ENCODE results near the gene ARPP21.

The ARPP21 gene

DNA sequence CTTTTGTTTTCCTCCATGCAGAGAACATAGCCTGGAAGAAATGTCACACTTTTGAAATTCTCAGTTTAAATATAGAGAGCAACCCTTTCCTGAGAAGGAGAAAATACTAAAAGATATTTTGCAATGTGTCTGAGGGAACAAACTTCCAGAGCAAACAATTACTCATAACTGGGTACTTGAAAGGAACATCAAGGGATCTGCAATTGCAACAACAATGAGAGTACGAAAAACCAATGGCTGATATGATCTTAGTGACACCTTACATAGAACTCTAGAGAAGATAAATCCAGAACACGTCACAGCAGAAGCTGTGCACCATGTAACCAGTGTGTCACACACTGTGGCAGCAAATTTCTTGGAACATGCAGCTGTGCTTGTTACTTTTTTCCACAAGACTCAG lies 14.6 kb upstream of the ARPP21 start:
- no peak overlapping the region for H3K27ac Mint-ChIP-seq
- no peaks in the 10 kb centered on the region for H3K4me1 Mint-ChIP-seq
- no peaks in the 10 kb centered on the region for H3K36me3 Mint-ChIP-seq (ENCODE audit: low read depth)
- TF ChIP-seq, protein P1, sequence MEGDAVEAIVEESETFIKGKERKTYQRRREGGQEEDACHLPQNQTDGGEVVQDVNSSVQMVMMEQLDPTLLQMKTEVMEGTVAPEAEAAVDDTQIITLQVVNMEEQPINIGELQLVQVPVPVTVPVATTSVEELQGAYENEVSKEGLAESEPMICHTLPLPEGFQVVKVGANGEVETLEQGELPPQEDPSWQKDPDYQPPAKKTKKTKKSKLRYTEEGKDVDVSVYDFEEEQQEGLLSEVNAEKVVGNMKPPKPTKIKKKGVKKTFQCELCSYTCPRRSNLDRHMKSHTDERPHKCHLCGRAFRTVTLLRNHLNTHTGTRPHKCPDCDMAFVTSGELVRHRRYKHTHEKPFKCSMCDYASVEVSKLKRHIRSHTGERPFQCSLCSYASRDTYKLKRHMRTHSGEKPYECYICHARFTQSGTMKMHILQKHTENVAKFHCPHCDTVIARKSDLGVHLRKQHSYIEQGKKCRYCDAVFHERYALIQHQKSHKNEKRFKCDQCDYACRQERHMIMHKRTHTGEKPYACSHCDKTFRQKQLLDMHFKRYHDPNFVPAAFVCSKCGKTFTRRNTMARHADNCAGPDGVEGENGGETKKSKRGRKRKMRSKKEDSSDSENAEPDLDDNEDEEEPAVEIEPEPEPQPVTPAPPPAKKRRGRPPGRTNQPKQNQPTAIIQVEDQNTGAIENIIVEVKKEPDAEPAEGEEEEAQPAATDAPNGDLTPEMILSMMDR (IDR thresholded peaks at IDR 0.05; ENCODE audit: unreplicated experiment in 3 of 3): no peak
- H3K27me3 Mint-ChIP-seq (ENCODE audit: low read depth): no peaks in the 10 kb centered on the region
- H3K4me3 Mint-ChIP-seq: no peak overlapping the region
- no peaks in the 10 kb centered on the region for H3K9me3 Mint-ChIP-seq

DNA sequence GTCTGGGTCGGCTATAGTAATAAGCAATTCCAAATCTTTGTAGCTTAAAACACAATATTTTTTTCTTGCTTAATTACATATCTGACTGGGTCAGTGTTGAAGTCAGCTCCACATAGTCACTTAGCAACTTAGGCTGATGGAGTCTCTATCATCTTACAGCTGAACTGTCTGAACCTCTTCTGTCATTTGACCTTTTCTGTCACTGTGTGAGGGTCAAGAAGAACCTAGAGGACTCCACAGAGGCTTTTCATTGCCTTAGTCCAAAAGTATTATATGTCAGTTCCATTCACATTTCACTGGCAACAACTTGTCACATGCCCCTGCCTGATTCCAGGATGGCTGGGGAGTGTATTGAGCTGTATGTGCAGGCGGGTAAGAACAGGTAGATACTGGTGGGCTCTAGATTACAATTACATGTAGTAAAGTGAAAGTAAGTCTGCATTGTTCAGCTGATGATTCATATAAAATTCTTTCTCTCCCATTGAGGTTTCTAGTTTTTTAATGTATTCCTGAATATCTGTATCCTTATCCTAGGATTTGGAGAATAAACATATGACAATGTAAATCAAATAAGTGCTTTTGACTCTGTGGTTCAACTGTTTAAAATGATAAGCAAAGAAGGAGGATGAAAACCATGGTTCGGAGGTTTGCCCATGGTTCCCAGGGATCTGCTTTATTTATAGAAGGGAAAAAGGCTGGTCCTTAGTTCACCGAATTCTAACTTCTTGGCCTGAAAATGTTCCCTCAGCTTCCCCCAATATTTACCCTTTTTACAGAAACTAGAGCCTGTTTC lies 5.8 kb upstream of the ARPP21 start:
- Mint-ChIP-seq H3K9me3 (peaks cover 2% of the 10 kb centered on the region), H3K4me1 (peaks cover 1% of the 10 kb centered on the region), H3K27me3 (ENCODE audit: low read depth) (peaks cover 10% of the 10 kb centered on the region), H3K27ac (no peak overlapping the region), H3K4me3 (no peak overlapping the region), H3K36me3 (ENCODE audit: low read depth) (no peaks in the 10 kb centered on the region)
- TF ChIP-seq, protein P1 (IDR thresholded peaks at IDR 0.05; ENCODE audit: unreplicated experiment in 3 of 3): no peak

DNA sequence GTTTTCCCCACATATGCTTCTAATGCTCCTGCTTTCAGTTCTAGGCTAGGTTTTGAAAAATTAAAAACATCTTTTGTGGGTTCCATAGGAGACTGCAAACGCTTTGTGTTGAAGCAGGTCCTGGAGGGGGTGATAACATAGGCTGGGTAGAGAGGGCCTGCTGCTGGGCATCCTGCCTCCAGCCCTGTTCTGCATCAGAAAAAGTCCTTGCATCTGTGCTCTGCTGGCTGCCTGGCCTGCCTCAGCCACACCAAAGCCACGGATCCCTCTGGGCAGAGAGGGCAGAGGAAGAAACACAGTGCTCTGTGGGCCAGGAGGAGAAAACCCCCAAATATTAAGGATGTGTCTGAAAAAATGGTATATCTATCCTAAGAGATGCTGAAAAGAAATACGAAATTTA lies 3.9 kb upstream of the ARPP21 start:
- Mint-ChIP-seq H3K9me3 (peaks cover 1% of the 10 kb centered on the region), H3K36me3 (ENCODE audit: low read depth) (no peaks in the 10 kb centered on the region), H3K4me1 (peaks cover 9% of the 10 kb centered on the region), H3K4me3 (no peak overlapping the region), H3K27ac (no peak overlapping the region), H3K27me3 (ENCODE audit: low read depth) (peaks cover 26% of the 10 kb centered on the region)
- TF ChIP-seq, protein P1 (IDR thresholded peaks at IDR 0.05; ENCODE audit: unreplicated experiment in 3 of 3): no peak

DNA sequence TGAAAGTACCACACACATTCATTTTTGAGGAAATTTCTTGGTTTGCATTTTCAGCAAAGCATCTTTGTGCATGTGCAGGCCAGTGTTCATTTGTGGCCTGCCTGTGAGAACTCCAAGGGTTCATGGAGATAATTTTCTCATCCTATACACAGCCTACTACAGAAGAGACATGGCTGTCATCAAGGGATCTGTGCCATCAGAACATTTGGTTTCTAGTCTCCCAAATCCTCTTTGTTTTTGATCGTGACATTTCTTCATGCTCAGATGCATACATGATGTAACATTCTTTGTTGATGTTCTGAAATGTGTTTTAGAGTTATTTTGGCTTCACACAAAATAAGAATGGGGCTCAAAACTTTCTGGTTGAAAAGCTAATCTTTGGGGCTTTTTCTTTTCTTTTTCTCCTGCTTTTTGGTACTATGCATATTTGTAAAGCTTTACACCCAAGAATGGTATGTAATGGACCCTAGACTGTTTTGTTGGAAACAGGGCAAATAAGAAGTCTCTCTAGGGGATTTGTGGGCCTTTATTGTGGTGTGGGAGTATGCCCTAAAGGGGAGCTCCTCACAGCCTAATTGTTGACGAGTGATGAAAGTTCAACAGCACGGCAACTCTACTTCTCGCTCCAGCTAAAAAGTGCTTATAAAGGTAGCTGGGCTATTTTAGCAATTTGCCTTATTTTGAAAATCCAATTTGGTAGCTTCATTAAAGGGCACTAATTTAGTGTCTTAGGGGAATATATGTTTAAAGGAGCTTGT lies 3.2 kb upstream of the ARPP21 start:
- Mint-ChIP-seq H3K4me3 (no peak overlapping the region), H3K27me3 (ENCODE audit: low read depth) (peaks cover 33% of the 10 kb centered on the region), H3K27ac (no peak overlapping the region), H3K9me3 (no peaks in the 10 kb centered on the region), H3K36me3 (ENCODE audit: low read depth) (no peaks in the 10 kb centered on the region), H3K4me1 (peaks cover 9% of the 10 kb centered on the region)
- TF ChIP-seq, protein P1 (IDR thresholded peaks at IDR 0.05; ENCODE audit: unreplicated experiment in 3 of 3): no peak

DNA sequence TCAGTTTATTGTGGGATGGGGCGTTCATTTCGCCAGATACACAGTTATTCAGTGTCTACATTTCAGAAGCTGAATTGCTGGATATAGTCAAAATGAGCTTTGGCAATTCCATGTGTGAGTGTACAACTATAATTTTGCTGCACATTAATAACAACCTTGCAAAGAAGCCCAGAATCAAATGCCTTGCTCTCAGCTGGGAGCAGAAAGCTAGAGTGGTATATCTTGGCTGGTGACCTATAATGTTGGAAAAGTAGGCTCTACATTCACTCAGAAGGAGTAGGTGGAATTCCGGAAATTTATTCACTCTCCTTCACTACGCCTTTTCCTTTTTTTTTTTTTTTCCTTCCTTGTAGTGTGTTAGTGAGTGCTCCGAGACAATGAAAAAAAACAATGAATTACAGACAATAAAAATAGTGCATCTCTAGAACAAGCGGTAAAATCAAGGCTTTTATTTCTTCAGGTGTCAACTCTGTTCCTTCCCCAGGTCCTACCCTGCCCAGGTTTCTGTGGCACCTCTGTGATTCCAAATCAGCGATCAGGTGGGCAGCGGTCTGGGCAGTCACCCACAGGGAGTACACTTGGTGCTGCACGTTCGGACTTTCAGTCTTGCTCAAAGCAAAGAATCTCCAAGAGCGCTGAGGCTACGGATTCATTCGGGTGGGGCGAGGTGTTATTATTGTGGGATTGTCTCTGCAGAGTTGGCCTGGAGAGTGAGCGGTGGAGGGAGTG lies 910 bp upstream of the ARPP21 start:
- TF ChIP-seq, protein P1 (IDR thresholded peaks at IDR 0.05; ENCODE audit: unreplicated experiment in 3 of 3): no peak
- Mint-ChIP-seq H3K27me3 (ENCODE audit: low read depth) (peaks cover 55% of the 10 kb centered on the region), H3K36me3 (ENCODE audit: low read depth) (no peaks in the 10 kb centered on the region), H3K4me1 (peaks cover 9% of the 10 kb centered on the region), H3K4me3 (peak overlapping the region; percentile 81 to 93 (median 83)), H3K27ac (peak overlapping the region in 2 of 3 experiments; percentile 4 to 9), H3K9me3 (no peaks in the 10 kb centered on the region)
